ENCODE results near the gene TMEM235.

DNA sequence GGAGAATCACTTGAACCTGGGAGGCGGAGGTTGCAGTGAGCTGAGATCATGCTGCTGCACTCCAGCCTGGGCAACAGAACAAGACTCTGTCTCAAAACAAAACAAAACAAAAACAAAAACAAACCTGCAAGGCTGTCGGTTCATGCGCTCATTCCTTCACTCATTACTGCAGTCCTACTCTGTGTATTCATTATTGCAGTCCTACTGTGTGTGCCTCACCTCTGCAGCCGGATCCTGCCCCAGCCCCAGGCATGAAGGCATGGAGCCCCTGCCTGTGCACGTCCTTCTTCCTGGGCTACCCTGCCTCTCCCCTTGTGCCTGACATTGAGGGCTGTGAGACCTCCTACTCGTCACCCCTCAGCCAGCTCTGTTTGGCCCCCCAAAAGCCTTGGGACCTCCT is 57.6 kb downstream of the TMEM235 start:
- TF ChIP-seq, protein P1, sequence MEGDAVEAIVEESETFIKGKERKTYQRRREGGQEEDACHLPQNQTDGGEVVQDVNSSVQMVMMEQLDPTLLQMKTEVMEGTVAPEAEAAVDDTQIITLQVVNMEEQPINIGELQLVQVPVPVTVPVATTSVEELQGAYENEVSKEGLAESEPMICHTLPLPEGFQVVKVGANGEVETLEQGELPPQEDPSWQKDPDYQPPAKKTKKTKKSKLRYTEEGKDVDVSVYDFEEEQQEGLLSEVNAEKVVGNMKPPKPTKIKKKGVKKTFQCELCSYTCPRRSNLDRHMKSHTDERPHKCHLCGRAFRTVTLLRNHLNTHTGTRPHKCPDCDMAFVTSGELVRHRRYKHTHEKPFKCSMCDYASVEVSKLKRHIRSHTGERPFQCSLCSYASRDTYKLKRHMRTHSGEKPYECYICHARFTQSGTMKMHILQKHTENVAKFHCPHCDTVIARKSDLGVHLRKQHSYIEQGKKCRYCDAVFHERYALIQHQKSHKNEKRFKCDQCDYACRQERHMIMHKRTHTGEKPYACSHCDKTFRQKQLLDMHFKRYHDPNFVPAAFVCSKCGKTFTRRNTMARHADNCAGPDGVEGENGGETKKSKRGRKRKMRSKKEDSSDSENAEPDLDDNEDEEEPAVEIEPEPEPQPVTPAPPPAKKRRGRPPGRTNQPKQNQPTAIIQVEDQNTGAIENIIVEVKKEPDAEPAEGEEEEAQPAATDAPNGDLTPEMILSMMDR (conservative IDR thresholded peaks at IDR 0.05 in 1 of 2, IDR thresholded peaks at IDR 0.05 in 1 of 2; ENCODE audit: extremely low read depth in 1 of 2, insufficient read depth in 1 of 2, low read depth in 1 of 2, low read length in 2 of 2), result no peak
- TF ChIP-seq EZH2 (IDR thresholded peaks at IDR 0.05; ENCODE audit: borderline replicate concordance, low read length), result no peak

Data from mammary epithelial cell (primary cell).